GM12878 (cell line): ENCODE measurements around the gene ABCC9. TPM values are rescaled to one million over a fixed set of nuclear protein-coding genes. Genes with fewer than 3 reads are reported as not detected.
"Not testable (repeated sequence)": the region's sequence is repeated elsewhere in the genome, so short reads cannot be mapped to it uniquely, and the experiment has no call there.

Experiments
- ATAC-seq: fragments of 200-7000 bp; cut with Tn5 transposase; 3 replicates; pipeline ENCODE4 v1.9.1; 2020; ENCODE audit warnings: mild to moderate bottlenecking, moderate library complexity
- BruUV-seq: library from RNA; stranded (reverse); fragments of 400-500 nt; replicated peaks from 2 replicates; lab custom pipeline; 2021; lab: Mats Ljungman, UMichigan
- CTCF ChIA-PET: fragments of 300-600 bp; sonication (Branson Sonifier 250); formaldehyde crosslinking; extraction: SDS; loops from one replicate; lab custom pipeline; 2021; ENCODE audit warnings: inconsistent platforms; lab: Yijun Ruan, JAX
- POLR2A ChIA-PET: fragments of 350-600 bp; formaldehyde crosslinking; extraction: SDS; loops from one replicate; lab custom pipeline; 2021; ENCODE audit warnings: inconsistent platforms; lab: Charles Lee
- RAD21 ChIA-PET: fragments of 300-600 bp; sonication (Branson Sonifier 250); formaldehyde crosslinking; loops from one replicate; lab custom pipeline; 2023; ENCODE audit warnings: antibody characterized with exemption; ENCODE audit not compliant: unreplicated experiment; lab: Charles Lee
- SMC1A ChIA-PET: fragments of 300-600 bp; sonication (Branson Sonifier 250); formaldehyde crosslinking; loops from one replicate; lab custom pipeline; 2023; ENCODE audit not compliant: unreplicated experiment, uncharacterized antibody; lab: Charles Lee
- DNase-seq: peaks from one replicate; pipeline ENCODE4 v3.0.0-alpha.2; 2011; ENCODE audit warnings: low read depth, low spot score
- FAIRE-seq: peaks from 3 replicates; lab custom pipeline; 2011; peaks lifted over from hg19 to GRCh38; lab: Jason Lieb, UNC
- H2AFZ ChIP-seq: 2 replicates; pipeline ENCODE4 v1.6.0; 2011; ENCODE audit warnings: low read depth, low read length, control low read depth; ENCODE audit not compliant: control insufficient read depth
- H3K27ac ChIP-seq: 2 replicates; pipeline ENCODE4 v1.5.1; 2011; ENCODE audit warnings: control low read depth; ENCODE audit not compliant: control insufficient read depth, insufficient read depth
- H3K27me3 ChIP-seq, 2 experiments: replicated peaks in 1 of 2; 2 replicates each; pipeline versions ENCODE4 v1.6.0 to v1.6.1; 2011; ENCODE audit warnings: low read length in 1 of 2; ENCODE audit not compliant: control insufficient read depth in 2 of 2, insufficient read depth in 2 of 2
- H3K36me3 ChIP-seq, 2 experiments: 2 replicates each; pipeline ENCODE4 v1.5.1; 2011; ENCODE audit warnings: low read length in 1 of 2; ENCODE audit not compliant: control insufficient read depth in 2 of 2, insufficient read depth in 2 of 2
- H3K4me1 ChIP-seq: 2 replicates; pipeline ENCODE4 v1.6.1; 2011; ENCODE audit warnings: mild to moderate bottlenecking, low read length, moderate library complexity, mixed read lengths; ENCODE audit not compliant: control insufficient read depth, insufficient read depth
- H3K4me2 ChIP-seq: 2 replicates; pipeline ENCODE4 v1.6.0; 2011; ENCODE audit warnings: control low read depth; ENCODE audit not compliant: control insufficient read depth, insufficient read depth
- H3K4me3 ChIP-seq: fragments of 200-600 bp; sonication (generic); 2 replicates; pipeline ENCODE4 v1.5.1; 2016
- H3K79me2 ChIP-seq: 2 replicates; pipeline ENCODE4 v1.6.0; 2011; ENCODE audit warnings: low read length; ENCODE audit not compliant: control insufficient read depth, insufficient read depth
- H3K9ac ChIP-seq: 2 replicates; pipeline ENCODE4 v1.8.0; 2011; ENCODE audit warnings: low read length, control low read depth, mixed read lengths; ENCODE audit not compliant: control insufficient read depth, insufficient read depth
- H3K9me3 ChIP-seq: replicated peaks from 3 replicates; pipeline ENCODE4 v1.5.1; 2011; ENCODE audit warnings: mild to moderate bottlenecking, low read length; ENCODE audit not compliant: control insufficient read depth, insufficient read depth
- H4K20me1 ChIP-seq: 2 replicates; pipeline ENCODE4 v1.6.0; 2011; ENCODE audit not compliant: control insufficient read depth, insufficient read depth
- BCL11A ChIP-seq: IDR thresholded peaks from 2 replicates; pipeline ENCODE4 v1.6.1; 2011; ENCODE audit warnings: low read depth, low read length
- MTA2 ChIP-seq: fragments of 450-650 bp; IDR thresholded peaks from 2 replicates; pipeline ENCODE4 v1.6.1; 2016; ENCODE audit warnings: low read depth, mild to moderate bottlenecking, moderate library complexity
- MTA3 ChIP-seq: IDR thresholded peaks from 2 replicates; pipeline ENCODE4 v1.6.1; 2012; ENCODE audit warnings: low read length, inconsistent platforms, borderline replicate concordance
- TCF3 ChIP-seq: IDR thresholded peaks from 2 replicates; pipeline ENCODE4 v1.6.1; 2012; ENCODE audit warnings: low read depth, mild to moderate bottlenecking, low read length, borderline replicate concordance; ENCODE audit not compliant: insufficient read depth
- WGBS: methylation state at CpG from one replicate; pipeline ENCODE4 v1.1.6; 2016; ENCODE audit warnings: low lambda C conversion rate; ENCODE audit not compliant: insufficient replicate concordance, insufficient coverage; ENCODE audit errors: missing lambda C conversion rate; 5-methylcytosine and 5-hydroxymethylcytosine counted together
- in situ Hi-C: fragments of 300-500 bp; cut with MboI; formaldehyde crosslinking; loops from 9 replicates; pipeline ENCODE4 v1.14.3; 2018; ENCODE audit warnings: mixed read lengths
- intact Hi-C: fragments of 100-400 bp; cut with micrococcal nuclease; formaldehyde crosslinking; loops from one replicate; pipeline ENCODE4 v1.14.2; 2022; ENCODE audit not compliant: unreplicated experiment
- polyA plus RNA-seq, 11 experiments: library from polyadenylated mRNA; depleted of rRNA in 4 of 11; unstranded in 6 of 11; stranded (reverse) in 5 of 11; fragments of >200 nt; fragmentation: Nextera tagmentation in 4 of 11; fragmentation: Illumina TruSeq in 1 of 11; extraction: Ambion mirVana in 4 of 11; extraction: Trizol in 1 of 11; gene quantifications; 1 replicate in 1 of 11; 2 replicates in 10 of 11; pipeline versions ENCODE4 v1.2.1 to v1.2.3, GENCODE V29; 2011 to 2016; ENCODE audit warnings: inconsistent platforms in 2 of 11, missing spikeins in 2 of 11, low read depth in 1 of 11
- total RNA-seq, 4 experiments: library from RNA; depleted of rRNA in 3 of 4; stranded (reverse); fragments of >200 nt in 3 of 4; fragmentation: Illumina TruSeq in 1 of 4; extraction: Trizol in 1 of 4; gene quantifications; 2 replicates each; pipeline versions ENCODE4 v1.2.1 to v1.2.3, GENCODE V29; 2013 to 2021
- TF ChIP-seq, protein P1 (sequence below): IDR thresholded peaks from 2 replicates; pipeline ENCODE4 v1.6.1; 2011; ENCODE audit warnings: borderline replicate concordance, low read depth, mild to moderate bottlenecking, moderate library complexity, low read length; ENCODE audit not compliant: insufficient read depth, poor library complexity, severe bottlenecking

The ABCC9 gene
- total and polyA plus RNA-seq, 10 of the 15 experiments (the other 5 are each of a cell fraction or from before 2014, with no cell fraction given) = under 0.01 to 0.10 (median 0.04) TPM; not detected in 2

DNA sequence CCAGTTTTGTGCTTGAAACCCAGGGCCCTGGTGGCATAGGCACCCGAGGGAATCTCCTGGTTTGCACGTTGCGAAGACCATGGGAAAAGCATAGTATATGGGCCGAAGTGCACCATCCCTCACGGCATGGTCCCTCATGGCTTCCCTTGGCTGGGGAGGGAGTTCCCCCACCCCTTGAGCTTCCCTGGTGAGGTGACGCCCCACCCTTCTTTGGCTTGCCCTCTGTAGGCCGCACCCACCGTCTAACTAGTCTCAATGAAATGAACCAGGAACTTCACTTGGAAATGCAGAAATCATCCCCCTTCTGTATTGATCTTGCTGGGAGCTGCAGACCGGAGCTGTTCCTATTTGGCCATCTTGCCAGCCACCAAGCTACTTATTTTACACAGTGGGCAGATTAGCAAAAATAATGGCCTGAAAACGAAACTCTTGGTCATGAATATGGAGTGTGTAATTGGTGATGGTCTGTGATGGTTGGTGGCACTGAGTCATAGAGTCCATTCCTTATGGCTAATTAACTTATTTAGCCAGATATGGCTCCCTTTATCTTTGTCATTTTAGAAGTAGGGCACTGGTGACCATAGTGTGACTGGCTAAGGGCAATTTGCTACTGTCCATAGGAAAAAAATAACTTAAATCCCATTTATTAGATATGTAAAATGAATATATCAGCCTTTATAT, 145.4 kb downstream of the ABCC9 start:
- FAIRE-seq (no peak), ATAC-seq (peak; percentile 69), DNase-seq (no peak)
- H3K27ac ChIP-seq = no peak overlapping the region
- BruUV-seq = no TSS peak
- no peak overlapping the region for H3K9ac ChIP-seq
- intact Hi-C loops = no loop called here
- RAD21 ChIA-PET = no interaction called here
- CTCF ChIA-PET = no interaction called here
- POLR2A ChIA-PET = no interaction called here
- H3K27me3 ChIP-seq = no peaks in the 10 kb centered on the region
- in situ Hi-C loops = no loop called here
- H2AFZ ChIP-seq = no peak overlapping the region
- H3K4me1 ChIP-seq = no peaks in the 10 kb centered on the region
- H4K20me1 ChIP-seq = no peaks in the 10 kb centered on the region
- no peaks in the 10 kb centered on the region for H3K79me2 ChIP-seq
- no peak overlapping the region for H3K4me3 ChIP-seq
- 51% methylated on average over 10 of the region's 10 CpGs for WGBS
- H3K9me3 ChIP-seq = no peaks in the 10 kb centered on the region
- SMC1A ChIA-PET = interaction anchor here (0.6 kb wide), 1 partner anchor 360 kb away, joined by 3 read pairs; no protein-coding TSS in a partner anchor
- no peak overlapping the region for H3K4me2 ChIP-seq
- no peaks in the 10 kb centered on the region for H3K36me3 ChIP-seq
- TF ChIP-seq TCF3 = no peak
- TF ChIP-seq, protein P1, sequence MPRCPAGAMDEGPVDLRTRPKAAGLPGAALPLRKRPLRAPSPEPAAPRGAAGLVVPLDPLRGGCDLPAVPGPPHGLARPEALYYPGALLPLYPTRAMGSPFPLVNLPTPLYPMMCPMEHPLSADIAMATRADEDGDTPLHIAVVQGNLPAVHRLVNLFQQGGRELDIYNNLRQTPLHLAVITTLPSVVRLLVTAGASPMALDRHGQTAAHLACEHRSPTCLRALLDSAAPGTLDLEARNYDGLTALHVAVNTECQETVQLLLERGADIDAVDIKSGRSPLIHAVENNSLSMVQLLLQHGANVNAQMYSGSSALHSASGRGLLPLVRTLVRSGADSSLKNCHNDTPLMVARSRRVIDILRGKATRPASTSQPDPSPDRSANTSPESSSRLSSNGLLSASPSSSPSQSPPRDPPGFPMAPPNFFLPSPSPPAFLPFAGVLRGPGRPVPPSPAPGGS = peak; percentile 32
- no peak for TF ChIP-seq MTA3
- TF ChIP-seq BCL11A = peak; percentile 23; the same call in 1 of the 2 replicates
- peak; percentile 61 for TF ChIP-seq MTA2
- TF ChIP-seq, all 136 proteins: peak for 3

DNA sequence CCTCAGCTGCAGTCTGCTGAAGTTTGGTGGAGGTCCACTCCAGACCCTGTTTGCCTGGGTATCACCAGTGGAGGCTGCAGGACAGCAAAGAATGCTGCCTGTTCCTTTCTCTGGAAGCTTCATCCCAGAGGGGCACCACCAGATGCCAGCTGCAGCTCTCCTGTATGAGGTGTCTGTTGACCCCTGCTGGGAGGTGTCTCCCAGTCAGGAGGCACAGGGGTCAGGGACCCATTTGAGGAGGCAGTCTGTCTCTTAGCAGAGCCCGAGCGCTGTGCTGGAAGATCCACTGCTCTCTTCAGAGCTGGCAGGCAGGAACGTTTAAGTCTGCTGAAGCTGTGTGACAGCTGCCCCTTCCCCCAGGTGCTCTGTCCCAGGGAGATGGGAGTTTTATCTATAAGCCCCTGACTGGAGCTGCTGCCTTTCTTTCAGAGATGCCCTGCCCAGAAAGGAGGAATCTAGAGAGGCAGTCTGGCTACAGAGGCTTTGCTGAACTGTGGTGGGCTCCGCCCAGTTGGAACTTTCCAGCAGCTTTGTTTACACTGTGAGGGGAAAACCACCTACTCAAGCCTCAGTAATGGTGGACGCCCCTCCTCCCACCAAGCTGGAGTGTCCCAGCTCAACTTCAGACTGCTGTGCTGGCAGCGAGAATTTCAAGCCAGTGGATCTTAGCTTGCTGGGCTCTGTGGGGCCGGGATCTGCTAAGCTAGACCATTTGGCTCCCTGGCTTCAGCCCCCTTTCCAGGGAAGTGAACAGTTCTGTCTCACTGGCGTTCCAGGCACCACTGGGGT, 146.2 kb downstream of the ABCC9 start:
- POLR2A ChIA-PET, BruUV-seq, H3K36me3 ChIP-seq, H3K4me1 ChIP-seq, FAIRE-seq, H4K20me1 ChIP-seq, H3K4me2 ChIP-seq, H3K27ac ChIP-seq, H2AFZ ChIP-seq, H3K9ac ChIP-seq, H3K9me3 ChIP-seq, in situ Hi-C loops, intact Hi-C loops, H3K4me3 ChIP-seq, H3K79me2 ChIP-seq, H3K27me3 ChIP-seq, DNase-seq, RAD21 ChIA-PET: not testable (repeated sequence)
- WGBS = 18% methylated on average over 8 of the region's 8 CpGs
- ATAC-seq = peak; percentile 34
- SMC1A ChIA-PET = interaction anchor here (0.6 kb wide), 1 partner anchor 361 kb away, joined by 3 read pairs; no protein-coding TSS in a partner anchor
- CTCF ChIA-PET = interaction anchor here (0.7 kb wide), 1 partner anchor 9 kb away, joined by 3 read pairs; no protein-coding TSS in a partner anchor

DNA sequence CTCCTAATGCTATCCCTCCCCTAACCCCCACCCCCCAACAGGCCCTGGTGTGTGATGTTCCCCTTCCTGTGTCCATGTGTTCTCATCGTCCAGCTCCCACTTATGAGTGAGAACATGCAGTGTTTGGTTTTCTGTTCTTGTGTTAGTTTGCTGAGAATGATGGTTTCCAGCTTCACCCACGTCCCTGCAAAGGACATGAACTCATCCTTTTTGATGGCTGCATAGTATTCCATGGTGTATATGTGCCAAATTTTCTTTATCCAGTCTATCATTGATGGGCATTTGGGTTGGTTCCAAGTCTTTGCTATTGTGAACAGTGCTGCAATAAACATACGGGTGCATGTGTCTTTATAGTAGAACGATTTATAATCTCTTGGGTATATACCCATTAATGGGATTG, 151.5 kb downstream of the ABCC9 start:
- H3K27me3 ChIP-seq, H3K79me2 ChIP-seq, H3K27ac ChIP-seq, ATAC-seq, H2AFZ ChIP-seq, RAD21 ChIA-PET, H3K36me3 ChIP-seq, intact Hi-C loops, H3K9me3 ChIP-seq, H3K4me3 ChIP-seq, FAIRE-seq, H3K4me1 ChIP-seq, SMC1A ChIA-PET, DNase-seq, POLR2A ChIA-PET, H3K4me2 ChIP-seq, H3K9ac ChIP-seq, BruUV-seq, in situ Hi-C loops, CTCF ChIA-PET, H4K20me1 ChIP-seq: not testable (repeated sequence)
- WGBS = 36% methylated on average over 3 of the region's 4 CpGs
